Dendritic cell treated with granulocyte-macrophage colony-stimulating factor and Interleukin-4, amounts not matched to agents 40 ng/mL and 50 ng/mL, for 4 days (primary cell): Measurements from ENCODE around the gene RAC2.

Source experiments
- H3K27ac Mint-ChIP-seq: one replicate; pipeline ENCODE4 v1.8.0; 2022; ENCODE audit warnings: mild to moderate bottlenecking, mixed read lengths
- H3K27me3 Mint-ChIP-seq: one replicate; pipeline ENCODE4 v1.8.0; 2022; ENCODE audit warnings: mild to moderate bottlenecking, mixed read lengths
- H3K36me3 Mint-ChIP-seq: one replicate; pipeline ENCODE4 v1.8.0; 2022; ENCODE audit warnings: low read depth, mixed read lengths
- H3K4me1 Mint-ChIP-seq: one replicate; pipeline ENCODE4 v1.8.0; 2022; ENCODE audit warnings: low read depth, mixed read lengths
- H3K4me3 Mint-ChIP-seq: one replicate; pipeline ENCODE4 v1.8.0; 2022; ENCODE audit warnings: mild to moderate bottlenecking, moderate library complexity, mixed read lengths
- H3K9me3 Mint-ChIP-seq: one replicate; pipeline ENCODE4 v1.8.0; 2022; ENCODE audit warnings: mixed read lengths
- intact Hi-C: fragments of 100-400 bp; cut with micrococcal nuclease; formaldehyde crosslinking; loops from one replicate; pipeline ENCODE4 v1.15.0; 2022

RAC2 gene

DNA sequence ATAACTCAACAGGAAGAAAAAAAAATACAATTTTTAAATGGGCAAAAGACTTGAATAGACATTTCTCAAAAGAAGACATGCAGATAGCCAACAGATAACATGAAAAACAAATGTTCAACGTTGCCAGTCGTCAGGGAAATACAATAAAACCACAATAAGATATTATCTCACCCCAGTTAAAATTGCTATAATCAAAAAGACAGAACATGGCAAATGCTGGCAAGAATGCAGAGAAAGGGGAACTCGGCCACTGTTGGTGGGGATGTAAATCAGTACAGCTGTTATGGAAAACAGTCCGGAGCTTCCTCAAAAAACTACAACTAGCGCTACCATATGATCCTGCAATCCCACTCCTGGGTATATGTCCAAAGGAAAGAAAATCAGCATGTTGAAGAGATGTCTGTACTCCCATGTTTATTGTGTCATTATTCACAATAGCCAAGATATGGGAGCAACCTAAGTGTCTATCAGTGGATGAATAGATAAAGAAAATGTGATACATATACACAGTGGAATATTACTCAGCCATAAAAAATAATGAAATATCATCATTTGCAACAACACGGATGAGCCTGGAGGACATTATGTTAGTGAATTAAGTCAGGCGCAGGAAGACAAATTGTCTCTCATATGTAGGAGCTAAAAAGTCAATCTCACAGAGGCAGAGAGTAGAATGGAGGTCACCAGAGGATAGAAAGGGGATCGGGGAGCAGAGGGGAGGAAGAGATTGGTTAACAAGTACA, 26.0 kb upstream of the RAC2 start:
- peaks cover 8% of the 10 kb centered on the region for H3K9me3 Mint-ChIP-seq
- peak overlapping the region; percentile 91 for H3K27ac Mint-ChIP-seq
- H3K4me1 Mint-ChIP-seq, result peaks cover 83% of the 10 kb centered on the region
- peaks cover 2% of the 10 kb centered on the region for H3K27me3 Mint-ChIP-seq
- no peaks in the 10 kb centered on the region for H3K36me3 Mint-ChIP-seq
- H3K4me3 Mint-ChIP-seq, result no peak overlapping the region
- intact Hi-C loops, result loop anchor here (1.0 to 10.0 kb wide), 2 partner anchors 14 to 185 kb away; no protein-coding TSS in a partner anchor

DNA sequence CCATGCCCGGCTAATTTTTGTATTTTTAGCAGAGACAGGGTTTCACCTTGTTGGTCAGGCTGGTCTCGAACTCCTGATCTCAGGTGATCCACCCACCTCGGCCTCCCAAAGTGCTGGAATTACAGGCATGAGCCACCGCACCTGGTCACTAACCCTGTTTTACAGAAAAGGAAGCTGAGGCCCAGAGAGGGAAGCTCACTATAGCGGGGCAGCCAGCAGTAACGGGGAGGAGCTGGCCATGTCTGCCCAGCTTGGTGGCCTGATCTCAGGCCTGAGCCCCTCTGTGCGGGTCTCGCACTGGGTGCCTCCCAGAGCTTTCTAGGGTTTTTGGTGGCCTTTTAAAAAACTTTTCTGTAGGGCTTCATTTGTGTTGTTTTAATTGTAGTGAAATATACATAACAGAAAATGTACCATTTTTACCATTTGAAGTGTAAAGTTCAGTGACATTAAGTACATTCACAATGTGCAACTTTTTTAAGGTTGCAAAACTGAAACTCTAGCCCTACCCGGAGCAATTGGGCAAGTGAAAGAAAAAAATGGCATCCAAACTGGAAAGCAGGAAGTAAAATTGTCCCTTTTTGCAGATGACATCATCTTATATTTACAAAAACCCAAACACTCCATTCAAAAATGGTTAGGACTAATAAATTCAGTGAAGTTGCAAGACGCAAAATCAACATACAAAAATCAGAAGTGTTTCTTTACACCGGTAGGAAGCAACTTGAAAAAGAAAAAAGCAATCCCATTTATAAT, 23.8 kb upstream of the RAC2 start:
- H3K4me1 Mint-ChIP-seq, result peaks cover 61% of the 10 kb centered on the region
- peaks cover 21% of the 10 kb centered on the region for H3K9me3 Mint-ChIP-seq
- peaks cover 7% of the 10 kb centered on the region for H3K36me3 Mint-ChIP-seq
- peak overlapping the region; percentile 91 for H3K27ac Mint-ChIP-seq
- intact Hi-C loops, result loop anchor here (2.0 to 10.0 kb wide), 2 partner anchors 43 to 187 kb away; no protein-coding TSS in a partner anchor
- peak overlapping the region; percentile 70 for H3K4me3 Mint-ChIP-seq
- H3K27me3 Mint-ChIP-seq, result peaks cover 3% of the 10 kb centered on the region

DNA sequence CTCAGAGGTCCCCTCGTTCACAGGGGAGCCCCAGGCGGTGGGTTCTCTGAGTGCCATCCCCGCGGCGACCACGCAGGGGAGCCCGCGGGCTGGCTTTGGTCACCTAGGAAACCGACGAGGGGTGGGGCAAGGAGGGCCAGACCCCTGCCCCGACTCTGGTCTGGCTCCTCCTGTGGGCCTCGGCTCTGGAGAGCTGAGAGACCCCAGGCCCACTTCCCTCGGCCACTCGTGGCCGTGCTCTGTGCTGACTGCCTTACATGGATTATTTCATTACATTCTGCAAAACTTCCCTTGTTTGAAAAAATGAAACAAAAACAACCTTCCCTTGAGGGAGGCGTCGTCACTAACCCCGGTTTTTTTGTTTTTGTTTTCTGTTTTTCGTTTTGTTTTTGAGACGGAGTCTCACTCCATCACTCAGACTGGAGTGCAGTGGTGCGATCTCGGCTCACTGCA, 23.1 kb upstream of the RAC2 start:
- intact Hi-C loops, result loop anchor here (2.0 to 10.0 kb wide), 2 partner anchors 44 to 188 kb away; no protein-coding TSS in a partner anchor
- Mint-ChIP-seq H3K36me3 (peaks cover 7% of the 10 kb centered on the region), H3K9me3 (peaks cover 21% of the 10 kb centered on the region), H3K27me3 (peaks cover 9% of the 10 kb centered on the region), H3K27ac (peak overlapping the region; percentile 91), H3K4me1 (peaks cover 61% of the 10 kb centered on the region), H3K4me3 (peak overlapping the region; percentile 70)

DNA sequence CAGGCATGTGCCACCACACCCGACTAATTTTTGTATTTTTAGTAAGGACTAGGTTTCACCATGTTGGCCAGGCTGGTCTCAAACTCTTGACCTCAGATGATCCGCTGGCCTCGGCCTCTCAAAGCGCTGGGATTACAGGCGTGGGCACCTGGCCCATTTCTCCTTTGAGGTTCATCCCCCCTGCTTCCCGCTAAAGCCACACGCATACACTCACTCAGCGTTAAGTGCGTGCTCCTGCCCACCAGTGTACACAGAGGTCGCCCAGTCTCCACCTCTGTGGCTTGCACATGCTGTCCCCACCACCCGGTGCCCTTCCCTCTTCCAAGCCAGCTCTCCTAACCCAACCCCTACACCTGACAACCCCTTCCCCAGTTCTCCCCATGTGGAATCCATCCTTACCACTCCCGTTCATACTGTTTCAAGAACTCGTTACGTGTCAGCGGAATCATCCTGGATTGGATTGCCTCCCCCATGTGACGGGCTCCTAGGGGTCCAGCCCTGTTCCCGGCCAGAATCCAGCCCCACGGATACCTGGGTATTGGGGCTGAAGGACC, 22.6 kb upstream of the RAC2 start:
- intact Hi-C loops, result loop anchor here (2.0 to 10.0 kb wide), 2 partner anchors 44 to 188 kb away; no protein-coding TSS in a partner anchor

DNA sequence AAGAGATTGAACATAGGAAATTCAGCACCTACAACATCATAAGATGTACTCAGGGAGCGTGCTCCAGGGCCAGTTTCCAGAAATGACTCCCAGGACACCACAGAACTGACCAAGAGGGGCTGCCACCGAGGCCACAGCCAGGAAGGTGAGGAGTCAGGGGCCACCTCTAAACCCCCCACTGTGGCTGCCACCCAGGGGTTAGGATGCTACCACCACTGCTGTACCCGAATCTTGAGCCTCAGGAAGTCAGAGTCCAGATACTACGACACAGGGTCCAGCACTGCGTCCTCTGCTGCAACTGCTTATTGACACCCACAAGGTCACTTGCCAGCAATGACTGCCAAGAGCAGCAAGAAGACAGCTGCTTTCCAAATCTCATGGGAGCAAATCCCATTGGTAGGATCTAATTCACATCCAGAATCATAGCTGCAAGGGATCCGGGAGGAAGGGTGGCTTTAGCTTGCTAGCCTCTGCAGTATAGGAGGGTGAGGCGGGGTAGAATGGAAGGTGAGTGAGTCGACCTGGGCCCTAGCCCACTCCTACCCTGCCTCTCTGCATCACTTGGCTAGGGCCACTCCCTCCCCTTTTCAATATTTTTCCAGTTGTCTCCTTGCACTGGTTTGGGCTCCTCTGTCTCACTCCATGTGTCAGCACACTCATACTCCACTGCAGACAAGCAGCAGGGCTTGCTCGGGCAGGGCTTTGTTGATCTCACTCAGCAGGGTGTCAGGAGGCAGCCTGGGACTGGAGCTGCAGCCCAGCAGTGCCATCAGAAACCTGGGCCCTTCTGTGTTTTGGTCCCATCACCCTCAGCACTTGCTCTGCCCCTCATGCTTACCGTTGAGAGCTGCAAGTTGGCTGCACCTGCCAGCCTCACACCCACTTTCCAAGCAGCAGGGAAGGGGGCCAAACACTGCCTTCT, 20.2 kb upstream of the RAC2 start:
- Mint-ChIP-seq H3K27ac (no peak overlapping the region), H3K36me3 (peaks cover 7% of the 10 kb centered on the region), H3K4me1 (peaks cover 52% of the 10 kb centered on the region), H3K4me3 (no peak overlapping the region), H3K27me3 (peaks cover 22% of the 10 kb centered on the region), H3K9me3 (peaks cover 13% of the 10 kb centered on the region)
- intact Hi-C loops, result loop anchor here (10.0 kb wide), 1 partner anchor 191 kb away; no protein-coding TSS in a partner anchor

More for the DNA sequence above, 22.6 kb upstream of the RAC2 start:
- peaks cover 7% of the 10 kb centered on the region for H3K36me3 Mint-ChIP-seq
- H3K4me1 Mint-ChIP-seq, result peaks cover 59% of the 10 kb centered on the region
- H3K27me3 Mint-ChIP-seq, result peaks cover 9% of the 10 kb centered on the region
- H3K9me3 Mint-ChIP-seq, result peaks cover 21% of the 10 kb centered on the region
- peak overlapping the region; percentile 91 for H3K27ac Mint-ChIP-seq
- peak overlapping the region; percentile 70 for H3K4me3 Mint-ChIP-seq

DNA sequence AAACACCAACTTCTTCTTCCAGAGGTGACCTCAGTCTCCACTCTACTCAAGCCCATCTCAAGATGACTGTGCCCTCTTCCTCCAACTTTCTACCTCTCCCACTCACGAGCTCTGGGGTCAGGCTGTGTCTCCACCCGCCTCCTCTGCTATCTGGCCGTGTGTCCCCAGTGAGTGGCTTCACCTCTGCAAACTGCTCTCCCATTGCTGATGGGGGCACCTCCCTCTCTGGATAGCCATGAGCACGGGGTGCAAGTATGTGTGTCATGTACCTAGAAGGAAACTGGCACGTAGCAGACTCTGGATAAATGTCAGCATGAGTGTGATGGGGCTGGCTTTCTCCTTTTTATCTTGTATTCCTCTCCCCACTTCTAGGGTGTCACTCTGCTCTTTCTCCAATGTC, 18.3 kb upstream of the RAC2 start:
- Mint-ChIP-seq H3K9me3 (peaks cover 13% of the 10 kb centered on the region), H3K4me1 (peaks cover 38% of the 10 kb centered on the region), H3K4me3 (no peak overlapping the region), H3K27ac (peak overlapping the region; percentile 48), H3K36me3 (peaks cover 7% of the 10 kb centered on the region), H3K27me3 (peaks cover 22% of the 10 kb centered on the region)
- intact Hi-C loops, result loop anchor here (10.0 kb wide), 1 partner anchor 192 kb away; no protein-coding TSS in a partner anchor

DNA sequence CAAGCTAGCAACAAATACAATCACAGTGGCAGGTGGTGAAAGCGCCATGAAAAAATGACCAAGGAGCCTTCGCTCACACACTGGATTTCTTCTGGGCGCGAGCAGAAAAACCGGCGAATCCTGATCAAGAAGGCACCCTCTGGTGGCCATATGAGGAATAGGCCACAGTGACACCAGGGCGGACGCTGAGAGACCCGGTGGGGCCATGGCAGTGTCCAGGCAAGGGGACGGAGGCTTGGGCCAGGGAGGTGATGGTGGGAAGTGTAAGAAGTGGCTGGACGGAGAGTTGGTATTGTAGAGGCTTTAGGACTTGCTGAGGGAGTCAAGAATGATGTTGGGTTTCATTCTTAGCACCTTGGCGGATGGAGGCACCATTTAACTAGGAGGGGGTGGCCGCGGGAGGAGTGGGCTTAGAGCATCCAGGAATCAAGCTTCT, 16.9 kb upstream of the RAC2 start:
- H3K27me3 Mint-ChIP-seq, result peaks cover 24% of the 10 kb centered on the region
- intact Hi-C loops, result loop anchor here (10.0 kb wide), 1 partner anchor 194 kb away; no protein-coding TSS in a partner anchor
- H3K9me3 Mint-ChIP-seq, result peaks cover 13% of the 10 kb centered on the region
- peak overlapping the region; percentile 31 for H3K27ac Mint-ChIP-seq
- peaks cover 7% of the 10 kb centered on the region for H3K36me3 Mint-ChIP-seq
- no peak overlapping the region for H3K4me3 Mint-ChIP-seq
- peaks cover 29% of the 10 kb centered on the region for H3K4me1 Mint-ChIP-seq

DNA sequence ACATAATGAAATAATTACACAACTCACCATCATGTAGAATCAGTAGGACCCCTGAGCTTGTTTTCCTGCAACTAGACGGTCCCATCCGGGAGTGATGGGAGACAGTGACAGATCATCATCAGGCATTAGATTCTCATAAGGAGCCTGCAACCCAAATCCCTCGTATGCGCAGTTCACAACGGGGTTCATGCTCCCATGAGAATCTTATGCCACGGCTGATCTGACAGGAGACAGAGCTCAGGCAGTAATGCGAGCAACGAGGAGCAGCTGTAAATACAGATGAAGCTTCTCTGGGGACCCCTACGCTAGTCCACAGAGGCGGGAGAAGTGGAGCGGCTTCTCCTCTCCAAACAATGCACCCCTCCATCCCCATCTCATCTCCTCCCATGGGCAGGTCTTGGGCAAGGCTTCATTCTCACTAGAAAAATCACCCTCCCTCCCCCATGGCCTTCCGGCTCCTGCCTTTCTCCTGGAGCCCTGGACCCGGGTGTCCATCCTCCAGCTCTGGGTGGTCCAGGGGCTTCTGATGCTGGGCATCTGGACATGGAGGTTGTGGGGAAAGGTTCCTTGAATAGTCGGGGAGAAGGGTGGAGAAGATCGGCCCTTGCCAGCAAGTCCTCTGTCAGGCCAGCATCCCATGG, 16.2 kb upstream of the RAC2 start:
- Mint-ChIP-seq H3K4me3 (no peak overlapping the region), H3K27ac (peak overlapping the region; percentile 21), H3K4me1 (peaks cover 29% of the 10 kb centered on the region)

DNA sequence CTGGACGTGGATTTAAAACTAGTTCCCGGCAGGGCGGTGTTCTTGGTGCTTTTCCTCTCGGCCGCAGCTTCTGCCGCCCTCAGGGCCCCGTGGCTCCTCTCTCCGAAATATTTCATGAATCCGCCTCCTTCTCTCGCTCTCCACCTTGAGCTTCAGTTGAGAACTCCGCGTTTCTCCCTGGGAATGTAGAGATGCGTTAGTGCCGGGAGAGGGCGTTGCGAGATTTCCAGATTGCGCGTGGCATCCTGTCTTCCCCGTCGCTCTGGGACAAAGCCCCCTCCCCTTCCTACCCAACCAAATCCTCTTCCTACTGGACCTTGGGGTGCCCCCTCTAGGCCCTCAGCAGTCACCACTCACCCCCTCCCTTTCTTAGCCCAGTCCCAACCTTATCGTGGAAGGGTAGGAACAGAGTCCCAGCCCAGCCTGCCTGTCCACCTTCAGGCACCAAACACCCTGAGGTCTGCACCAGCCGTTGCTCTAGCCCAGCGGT, 15.5 kb upstream of the RAC2 start:
- Mint-ChIP-seq H3K4me3 (no peak overlapping the region), H3K4me1 (peaks cover 29% of the 10 kb centered on the region), H3K9me3 (peaks cover 8% of the 10 kb centered on the region), H3K27me3 (peaks cover 28% of the 10 kb centered on the region), H3K27ac (peak overlapping the region; percentile 21), H3K36me3 (peaks cover 4% of the 10 kb centered on the region)
- intact Hi-C loops, result loop anchor here (10.0 kb wide), 1 partner anchor 195 kb away; no protein-coding TSS in a partner anchor

More for the DNA sequence above, 16.2 kb upstream of the RAC2 start:
- intact Hi-C loops, result loop anchor here (10.0 kb wide), 1 partner anchor 195 kb away; no protein-coding TSS in a partner anchor
- Mint-ChIP-seq H3K27me3 (peaks cover 28% of the 10 kb centered on the region), H3K36me3 (peaks cover 7% of the 10 kb centered on the region), H3K9me3 (peaks cover 13% of the 10 kb centered on the region)

DNA sequence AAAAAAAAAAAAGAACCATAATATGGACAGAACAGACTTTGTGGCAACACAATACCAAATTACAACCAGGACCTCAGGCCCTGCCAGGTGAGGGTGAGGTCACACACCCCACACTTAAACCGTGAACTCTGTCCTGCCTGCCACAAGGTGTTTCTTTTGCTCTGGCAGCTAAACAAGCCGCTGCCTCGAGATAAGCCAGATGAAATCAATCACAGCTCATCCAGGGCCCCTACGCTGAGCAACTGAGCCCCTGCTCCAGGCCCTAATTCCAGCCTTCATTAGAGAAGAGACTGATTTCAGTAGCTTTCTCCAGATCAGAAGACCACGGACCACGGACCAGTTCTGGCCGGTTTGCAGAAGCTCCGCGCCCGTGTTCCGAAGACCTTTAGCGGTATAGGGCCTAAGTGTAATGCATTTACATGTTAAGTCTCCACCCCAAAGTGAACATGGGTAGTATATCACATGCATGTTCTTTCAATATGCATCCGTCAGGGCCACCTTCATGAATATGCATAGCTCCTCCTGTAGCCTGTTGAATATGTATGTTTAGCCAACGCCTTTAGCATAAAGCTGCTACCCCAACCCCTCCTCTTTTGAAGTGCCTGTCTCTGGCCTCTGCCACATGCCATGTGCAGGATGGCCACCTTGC, 14.8 kb upstream of the RAC2 start:
- no peak overlapping the region for H3K27ac Mint-ChIP-seq
- intact Hi-C loops, result no loop called here
- no peak overlapping the region for H3K4me3 Mint-ChIP-seq

DNA sequence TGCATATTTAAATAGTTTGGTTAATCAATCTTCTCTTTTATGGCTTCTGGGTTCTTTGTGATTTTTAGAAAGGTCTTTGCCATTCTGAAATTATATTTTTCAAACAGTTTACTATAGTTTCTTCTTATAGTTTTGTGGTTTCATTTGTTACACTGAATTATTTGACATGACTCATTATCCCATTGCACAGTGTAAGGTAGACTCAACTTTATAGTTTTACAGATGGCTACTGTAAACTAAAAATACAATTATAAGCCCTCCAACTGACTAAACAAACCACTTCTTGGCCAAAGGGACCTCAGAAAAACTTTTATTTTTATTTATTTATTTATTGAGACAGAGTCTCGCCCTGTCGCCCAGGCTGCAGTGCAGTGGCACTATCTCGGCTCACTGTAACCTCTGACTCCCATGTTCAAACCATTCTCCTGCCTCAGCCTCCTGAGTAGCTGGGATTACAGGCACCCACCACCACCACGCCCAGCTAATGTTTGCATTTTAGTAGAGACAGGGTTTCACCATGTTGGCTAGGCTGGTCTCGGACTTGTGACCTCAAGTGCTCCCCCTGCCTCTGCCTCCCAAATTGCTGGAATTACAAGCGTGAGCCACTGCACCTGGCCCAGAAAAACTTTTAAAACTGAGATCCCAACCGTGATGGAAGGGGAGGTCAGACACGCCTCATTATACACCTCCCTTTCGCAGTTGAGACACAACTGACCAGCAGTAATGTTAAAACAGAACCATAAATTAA, 14.1 kb upstream of the RAC2 start:
- Mint-ChIP-seq H3K27ac (no peak overlapping the region), H3K27me3 (peaks cover 28% of the 10 kb centered on the region), H3K4me1 (peaks cover 29% of the 10 kb centered on the region), H3K4me3 (no peak overlapping the region), H3K9me3 (no peaks in the 10 kb centered on the region), H3K36me3 (no peaks in the 10 kb centered on the region)
- intact Hi-C loops, result no loop called here

More for the DNA sequence above, 14.8 kb upstream of the RAC2 start:
- Mint-ChIP-seq H3K27me3 (peaks cover 28% of the 10 kb centered on the region), H3K4me1 (peaks cover 29% of the 10 kb centered on the region), H3K9me3 (peaks cover 1% of the 10 kb centered on the region), H3K36me3 (no peaks in the 10 kb centered on the region)
